HL-60 (cell line): ENCODE measurements around the gene PTPRF.

ENCODE experiments used
- POLR2AphosphoS5 ChIP-seq: IDR thresholded peaks from 2 replicates; pipeline ENCODE4 v1.6.1; 2012; ENCODE audit warnings: low read depth
- TF ChIP-seq, protein P1 (sequence below): IDR thresholded peaks from one replicate; pipeline ENCODE4 v1.5.1; 2011; ENCODE audit warnings: low read length, control low read depth, inconsistent platforms; ENCODE audit not compliant: insufficient read depth
- TF ChIP-seq, protein P2 (sequence below): IDR thresholded peaks from 2 replicates; pipeline ENCODE4 v1.6.1; 2012; ENCODE audit warnings: low read depth; ENCODE audit not compliant: insufficient replicate concordance

DNA sequence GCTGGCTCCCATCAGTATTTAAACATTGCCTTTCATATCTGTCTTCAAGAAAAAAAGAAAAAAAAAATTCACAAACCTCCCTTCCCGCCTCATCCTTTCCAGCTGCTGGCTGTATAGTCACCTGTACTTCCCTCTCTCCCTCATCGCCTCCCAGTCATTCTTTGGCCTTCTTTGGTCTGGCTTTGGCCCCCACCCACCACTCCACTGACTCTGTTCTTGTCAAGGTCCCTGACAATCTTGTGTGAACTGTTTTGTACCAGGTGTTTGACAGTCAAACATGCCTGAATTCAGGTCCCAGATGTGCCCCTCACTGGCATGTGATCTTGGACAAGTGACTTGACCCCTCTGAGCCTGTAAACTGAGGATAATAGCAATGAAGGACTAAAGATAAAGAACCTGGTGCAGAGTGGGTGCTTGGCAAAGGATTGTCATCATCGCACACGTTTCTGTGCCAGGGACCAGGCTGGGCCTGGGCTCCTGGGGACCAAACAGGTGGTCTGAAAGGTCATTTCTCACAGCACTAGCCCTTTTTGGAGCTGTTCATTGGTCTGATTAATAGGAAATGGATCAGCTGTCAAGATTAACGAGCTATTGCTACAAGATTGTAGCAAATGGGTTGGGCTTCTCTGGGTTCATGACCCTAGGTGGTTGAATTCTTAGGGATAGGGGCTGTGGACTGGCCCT is 21.5 kb downstream of the PTPRF start:
- TF ChIP-seq, protein P1, sequence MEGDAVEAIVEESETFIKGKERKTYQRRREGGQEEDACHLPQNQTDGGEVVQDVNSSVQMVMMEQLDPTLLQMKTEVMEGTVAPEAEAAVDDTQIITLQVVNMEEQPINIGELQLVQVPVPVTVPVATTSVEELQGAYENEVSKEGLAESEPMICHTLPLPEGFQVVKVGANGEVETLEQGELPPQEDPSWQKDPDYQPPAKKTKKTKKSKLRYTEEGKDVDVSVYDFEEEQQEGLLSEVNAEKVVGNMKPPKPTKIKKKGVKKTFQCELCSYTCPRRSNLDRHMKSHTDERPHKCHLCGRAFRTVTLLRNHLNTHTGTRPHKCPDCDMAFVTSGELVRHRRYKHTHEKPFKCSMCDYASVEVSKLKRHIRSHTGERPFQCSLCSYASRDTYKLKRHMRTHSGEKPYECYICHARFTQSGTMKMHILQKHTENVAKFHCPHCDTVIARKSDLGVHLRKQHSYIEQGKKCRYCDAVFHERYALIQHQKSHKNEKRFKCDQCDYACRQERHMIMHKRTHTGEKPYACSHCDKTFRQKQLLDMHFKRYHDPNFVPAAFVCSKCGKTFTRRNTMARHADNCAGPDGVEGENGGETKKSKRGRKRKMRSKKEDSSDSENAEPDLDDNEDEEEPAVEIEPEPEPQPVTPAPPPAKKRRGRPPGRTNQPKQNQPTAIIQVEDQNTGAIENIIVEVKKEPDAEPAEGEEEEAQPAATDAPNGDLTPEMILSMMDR, result no peak
- no peak for TF ChIP-seq POLR2AphosphoS5
- TF ChIP-seq, protein P2, sequence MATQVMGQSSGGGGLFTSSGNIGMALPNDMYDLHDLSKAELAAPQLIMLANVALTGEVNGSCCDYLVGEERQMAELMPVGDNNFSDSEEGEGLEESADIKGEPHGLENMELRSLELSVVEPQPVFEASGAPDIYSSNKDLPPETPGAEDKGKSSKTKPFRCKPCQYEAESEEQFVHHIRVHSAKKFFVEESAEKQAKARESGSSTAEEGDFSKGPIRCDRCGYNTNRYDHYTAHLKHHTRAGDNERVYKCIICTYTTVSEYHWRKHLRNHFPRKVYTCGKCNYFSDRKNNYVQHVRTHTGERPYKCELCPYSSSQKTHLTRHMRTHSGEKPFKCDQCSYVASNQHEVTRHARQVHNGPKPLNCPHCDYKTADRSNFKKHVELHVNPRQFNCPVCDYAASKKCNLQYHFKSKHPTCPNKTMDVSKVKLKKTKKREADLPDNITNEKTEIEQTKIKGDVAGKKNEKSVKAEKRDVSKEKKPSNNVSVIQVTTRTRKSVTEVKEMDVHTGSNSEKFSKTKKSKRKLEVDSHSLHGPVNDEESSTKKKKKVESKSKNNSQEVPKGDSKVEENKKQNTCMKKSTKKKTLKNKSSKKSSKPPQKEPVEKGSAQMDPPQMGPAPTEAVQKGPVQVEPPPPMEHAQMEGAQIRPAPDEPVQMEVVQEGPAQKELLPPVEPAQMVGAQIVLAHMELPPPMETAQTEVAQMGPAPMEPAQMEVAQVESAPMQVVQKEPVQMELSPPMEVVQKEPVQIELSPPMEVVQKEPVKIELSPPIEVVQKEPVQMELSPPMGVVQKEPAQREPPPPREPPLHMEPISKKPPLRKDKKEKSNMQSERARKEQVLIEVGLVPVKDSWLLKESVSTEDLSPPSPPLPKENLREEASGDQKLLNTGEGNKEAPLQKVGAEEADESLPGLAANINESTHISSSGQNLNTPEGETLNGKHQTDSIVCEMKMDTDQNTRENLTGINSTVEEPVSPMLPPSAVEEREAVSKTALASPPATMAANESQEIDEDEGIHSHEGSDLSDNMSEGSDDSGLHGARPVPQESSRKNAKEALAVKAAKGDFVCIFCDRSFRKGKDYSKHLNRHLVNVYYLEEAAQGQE, result no peak
